A549 (cell line): ENCODE results near the gene HNMT. TPM values are rescaled to one million over a fixed set of nuclear protein-coding genes. Genes with fewer than 3 reads are reported as not detected.

ENCODE experiments used
- ATAC-seq, 2 experiments: fragments of 200-7000 bp in 1 of 2; fragments of >200 bp in 1 of 2; cut with Nextera tagmentation in 1 of 2; cut with Tn5 transposase in 1 of 2; 3 replicates each; pipeline versions ENCODE4 v1.8.0 to v1.9.1; 2018 to 2020; ENCODE audit warnings: mild to moderate bottlenecking in 1 of 2, moderate library complexity in 1 of 2
- CTCF ChIA-PET: fragments of 300-600 bp; sonication (Branson Sonifier 250); formaldehyde crosslinking; extraction: SDS; loops from one replicate; lab custom pipeline; 2021; ENCODE audit warnings: antibody characterized with exemption, inconsistent platforms; lab: Yijun Ruan, JAX
- POLR2A ChIA-PET: fragments of 350-600 bp; formaldehyde crosslinking; extraction: SDS; loops from one replicate; lab custom pipeline; 2021; ENCODE audit warnings: antibody characterized with exemption, inconsistent platforms; lab: Yijun Ruan, JAX
- DNase-seq, 2 experiments: peaks; one replicate each; pipeline versions ENCODE4 v3.0.0 to v3.0.0-alpha.2; 2011 to 2016; ENCODE audit warnings: low read depth in 1 of 2, low spot score in 1 of 2
- FAIRE-seq: peaks from 2 replicates; lab custom pipeline; 2011; peaks lifted over from hg19 to GRCh38; lab: Jason Lieb, UNC
- H3K27ac ChIP-seq, 2 experiments: fragments of >200 bp; sonication (Bioruptor Twin); formaldehyde crosslinking; 3 replicates each; pipeline ENCODE4 v1.5.1; 2016 to 2017
- H3K4me1 ChIP-seq: fragments of >200 bp; sonication (Bioruptor Twin); formaldehyde crosslinking; 3 replicates; pipeline ENCODE4 v1.6.1; 2016
- H3K4me2 ChIP-seq: fragments of >200 bp; sonication (Bioruptor Twin); formaldehyde crosslinking; 3 replicates; pipeline ENCODE4 v1.6.1; 2016
- H3K4me3 ChIP-seq: fragments of >200 bp; sonication (Bioruptor Twin); formaldehyde crosslinking; 3 replicates; pipeline ENCODE4 v1.5.1; 2016
- H3K9me3 ChIP-seq: fragments of >200 bp; sonication (Bioruptor Twin); formaldehyde crosslinking; 3 replicates; pipeline ENCODE4 v1.6.1; 2016
- BCL3 ChIP-seq: fragments of >200 bp; sonication (Bioruptor Twin); formaldehyde crosslinking; IDR thresholded peaks from 3 replicates; pipeline ENCODE4 v1.6.1; 2016
- CEBPB ChIP-seq, 2 experiments: fragments of >200 bp in 1 of 2; sonication (Bioruptor Twin) in 1 of 2; formaldehyde crosslinking in 1 of 2; IDR thresholded peaks; 2 replicates each; pipeline ENCODE4 v1.6.1; 2012 to 2016
- CHD4 ChIP-seq: fragments of 200-600 bp; sonication (generic); IDR thresholded peaks from 2 replicates; pipeline ENCODE4 v1.6.1; 2016; ENCODE audit warnings: antibody characterized with exemption, mild to moderate bottlenecking, borderline replicate concordance
- CTCF ChIP-seq: fragments of >200 bp; sonication (Bioruptor Twin); formaldehyde crosslinking; IDR thresholded peaks from 3 replicates; pipeline ENCODE4 v1.5.1; 2016
- EHMT2 ChIP-seq: fragments of 200-600 bp; sonication (generic); IDR thresholded peaks from 2 replicates; pipeline ENCODE4 v1.6.1; 2016; ENCODE audit warnings: antibody characterized with exemption, low read depth, mild to moderate bottlenecking, moderate library complexity
- EP300 ChIP-seq, 2 experiments: fragments of >200 bp; sonication (Bioruptor Twin); formaldehyde crosslinking; IDR thresholded peaks; 2 replicates in 1 of 2; 3 replicates in 1 of 2; pipeline ENCODE4 v1.6.1; 2016 to 2017
- ESRRA ChIP-seq: fragments of 150-350 bp; IDR thresholded peaks from 2 replicates; pipeline ENCODE4 v1.6.1; 2014; ENCODE audit warnings: mild to moderate bottlenecking, low read length, borderline replicate concordance
- FOSB ChIP-seq: fragments of 250-450 bp; sonication (Bioruptor Pico); IDR thresholded peaks from 2 replicates; pipeline ENCODE4 v1.5.0; 2020; ENCODE audit warnings: mild to moderate bottlenecking, moderate library complexity
- GATA3 ChIP-seq: IDR thresholded peaks from 2 replicates; pipeline ENCODE4 v1.6.1; 2012; ENCODE audit warnings: borderline replicate concordance
- HDAC2 ChIP-seq: fragments of 200-600 bp; sonication (generic); IDR thresholded peaks from 2 replicates; pipeline ENCODE4 v1.6.1; 2016
- HOXB13 ChIP-seq: fragments of 250-450 bp; sonication (Bioruptor Pico); IDR thresholded peaks from 2 replicates; pipeline ENCODE4 v1.5.0; 2020; ENCODE audit warnings: low read depth, mild to moderate bottlenecking, moderate library complexity
- HOXB5 ChIP-seq: fragments of 250-450 bp; sonication (Bioruptor Pico); IDR thresholded peaks from 2 replicates; pipeline ENCODE4 v1.5.0; 2020; ENCODE audit warnings: mild to moderate bottlenecking, moderate library complexity
- KDM1A ChIP-seq: fragments of 200-600 bp; sonication (generic); IDR thresholded peaks from 2 replicates; pipeline ENCODE4 v1.6.1; 2016; ENCODE audit warnings: low read depth, mild to moderate bottlenecking
- NR3C1 ChIP-seq: fragments of >200 bp; sonication (Bioruptor Twin); formaldehyde crosslinking; IDR thresholded peaks from 3 replicates; pipeline ENCODE4 v1.6.1; 2017
- PBX3 ChIP-seq: IDR thresholded peaks from 2 replicates; pipeline ENCODE4 v1.6.1; 2012
- PHF8 ChIP-seq: fragments of 200-600 bp; sonication (generic); IDR thresholded peaks from 2 replicates; pipeline ENCODE4 v1.6.1; 2016; ENCODE audit warnings: low read depth, mild to moderate bottlenecking, antibody characterized with exemption, moderate library complexity, borderline replicate concordance
- POLR2A ChIP-seq: IDR thresholded peaks from 2 replicates; pipeline ENCODE4 v1.6.1; 2012; ENCODE audit warnings: mild to moderate bottlenecking, low read length
- POLR2AphosphoS2 ChIP-seq: conservative IDR thresholded peaks from 2 replicates; pipeline ENCODE4 v1.6.1; 2012; ENCODE audit warnings: low read length, improper control_type of control experiment, inconsistent platforms
- REST ChIP-seq: fragments of 200-600 bp; sonication (generic); IDR thresholded peaks from 2 replicates; pipeline ENCODE4 v1.6.1; 2016; ENCODE audit warnings: antibody characterized with exemption, mild to moderate bottlenecking, moderate library complexity
- SREBF2 ChIP-seq: fragments of 450-650 bp; IDR thresholded peaks from 2 replicates; pipeline ENCODE4 v1.6.1; 2014; ENCODE audit warnings: mild to moderate bottlenecking, moderate library complexity
- TP53 ChIP-seq: fragments of 250-450 bp; sonication (Bioruptor Pico); IDR thresholded peaks from 2 replicates; pipeline ENCODE4 v1.5.0; 2021; ENCODE audit warnings: mild to moderate bottlenecking, moderate library complexity
- ZC3H11A ChIP-seq: fragments of 450-650 bp; IDR thresholded peaks from 2 replicates; pipeline ENCODE4 v1.6.1; 2014; ENCODE audit warnings: antibody characterized with exemption, mild to moderate bottlenecking
- ZFP36 ChIP-seq: fragments of 450-650 bp; IDR thresholded peaks from 2 replicates; pipeline ENCODE4 v1.6.1; 2014; ENCODE audit warnings: borderline replicate concordance; ENCODE audit not compliant: partially characterized antibody
- ZSCAN20 ChIP-seq: fragments of 250-450 bp; sonication (Bioruptor Pico); IDR thresholded peaks from 2 replicates; pipeline ENCODE4 v1.8.0; 2022; ENCODE audit warnings: mild to moderate bottlenecking, moderate library complexity
- WGBS: methylation state at CpG from one replicate; pipeline ENCODE4 v1.1.6; 2017; ENCODE audit errors: missing lambda C conversion rate; 5-methylcytosine and 5-hydroxymethylcytosine counted together
- polyA plus RNA-seq, 4 experiments: library from polyadenylated mRNA; depleted of rRNA in 3 of 4; stranded (reverse); fragments of >200 nt; fragmentation: RNase III in 1 of 4; extraction: RNeasy Plus Mini Kit Qiagen cat#74134 plus additional on column Dnase treatment in 1 of 4; gene quantifications; 2 replicates in 3 of 4; 3 replicates in 1 of 4; pipeline ENCODE4 v1.2.3, GENCODE V29; 2011 to 2017
- TF ChIP-seq, protein P1 (sequence below): fragments of 450-650 bp; IDR thresholded peaks from 2 replicates; pipeline ENCODE4 v1.6.1; 2014; ENCODE audit warnings: antibody characterized with exemption

Gene HNMT
- polyA plus RNA-seq, 2 of the 4 experiments (the other 2 are of a cell fraction) = 1.5 to 5.5 TPM

DNA sequence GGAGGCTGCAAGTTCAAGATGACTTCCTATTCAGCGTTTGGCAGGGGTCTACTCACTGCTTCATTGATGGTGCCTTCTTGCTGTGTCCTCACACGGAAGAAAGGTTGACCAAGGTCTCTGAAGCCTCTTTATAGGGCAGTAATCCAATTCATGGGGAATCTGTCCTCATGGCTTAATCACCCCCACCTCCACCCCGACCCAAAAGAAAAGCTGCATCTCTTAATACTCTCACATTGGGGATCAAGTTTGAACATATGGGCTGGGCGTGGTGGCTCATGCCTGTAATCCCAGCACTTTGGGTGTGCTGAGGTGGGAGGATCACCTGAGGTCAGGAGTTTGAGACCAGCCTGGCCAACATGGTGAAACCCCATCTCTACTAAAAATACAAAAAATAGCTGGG, 36.4 kb upstream of the HNMT start:
- TF ChIP-seq CTCF (no peak), ZC3H11A (no peak), POLR2A (no peak), ESRRA (no peak), EHMT2 (no peak), ZSCAN20 (CRISPR knock-in tag) (no peak), EP300 (IDR thresholded peaks at IDR 0.05) (no peak), ZFP36 (no peak), TP53 (CRISPR knock-in tag) (no peak), SREBF2 (no peak), FOSB (no peak)
- Histone ChIP-seq H3K4me2 (no peak overlapping the region), H3K27ac (peak overlapping the region in 1 of 2 experiments; percentile 62; a peak in 2 of 6 replicates), H3K4me1 (peaks cover 22% of the 10 kb centered on the region), H3K9me3 (no peaks in the 10 kb centered on the region), H3K4me3 (no peak overlapping the region)
- ChIA-PET CTCF (interaction anchor here (1.1 to 2.2 kb wide), 3 partner anchors 8 to 41 kb away, joined by 3 to 6 read pairs (median 4); no protein-coding TSS in a partner anchor), POLR2A (no interaction called here)
- FAIRE-seq = no peak
- DNase-seq = no peak
- no peak for ATAC-seq
- 79% methylated on average over 4 of the region's 4 CpGs for WGBS

DNA sequence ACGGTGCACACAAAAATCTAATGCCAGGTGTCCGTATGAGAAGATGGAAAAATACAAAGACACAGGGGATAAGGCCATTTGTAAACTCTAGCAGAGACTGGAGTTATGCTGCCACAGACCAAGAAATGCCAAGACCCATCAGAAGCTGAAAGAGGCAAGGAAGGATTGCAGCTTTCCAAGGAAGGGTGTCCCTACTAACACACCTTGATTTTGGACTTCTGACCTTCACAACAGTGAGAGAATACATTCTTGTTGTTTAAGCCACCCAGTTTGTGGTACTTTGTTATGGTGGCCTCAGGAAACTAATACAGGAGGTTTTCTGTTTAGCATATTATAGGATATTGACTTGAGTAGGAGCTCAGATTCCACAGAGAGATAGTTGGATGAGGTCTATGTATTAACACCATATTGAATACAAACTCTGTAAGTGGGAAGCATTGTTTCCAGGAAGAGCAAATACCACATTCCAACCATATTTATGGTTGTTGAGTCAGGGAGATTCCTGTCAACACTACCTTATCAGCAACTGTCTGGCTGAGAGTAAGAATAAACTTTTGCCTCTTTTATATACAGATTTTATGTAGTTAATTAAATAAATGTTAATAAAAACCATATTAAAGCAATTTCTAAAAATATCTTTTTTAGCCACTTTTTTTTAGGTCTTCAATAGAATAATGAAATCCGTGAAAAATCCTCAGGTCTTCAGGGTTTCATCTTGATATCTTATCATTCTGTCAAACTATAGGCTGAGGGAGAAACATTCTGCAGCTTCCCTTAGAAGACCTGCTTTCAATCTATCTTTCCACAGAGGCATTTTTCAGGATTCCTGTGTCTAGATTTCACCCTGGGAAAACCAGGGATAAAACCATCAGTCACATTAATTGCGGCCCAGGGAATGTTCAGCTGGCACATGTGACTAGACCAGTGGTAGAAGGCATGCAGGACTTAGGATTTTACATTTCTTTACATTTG, 35.4 kb upstream of the HNMT start:
- POLR2A ChIA-PET = no interaction called here
- DNase-seq (peak in 1 of 2 experiments; percentile 43), FAIRE-seq (no peak), ATAC-seq (peak; percentile 50 to 79; a peak in 4 of 6 replicates)
- H3K4me2 ChIP-seq = peak overlapping the region; percentile 44
- peak overlapping the region; percentile 47 to 62; a peak in 4 of 6 replicates for H3K27ac ChIP-seq
- 59% methylated on average over 4 of the region's 4 CpGs for WGBS
- H3K4me1 ChIP-seq = peaks cover 22% of the 10 kb centered on the region
- H3K9me3 ChIP-seq = no peaks in the 10 kb centered on the region
- no peak overlapping the region for H3K4me3 ChIP-seq
- CTCF ChIA-PET = interaction anchor here (0.6 to 2.2 kb wide), 4 partner anchors 9 to 447 kb away, joined by 3 to 6 read pairs (median 4); no protein-coding TSS in a partner anchor
- TF ChIP-seq CTCF (no peak), POLR2AphosphoS2 (no peak), EHMT2 (no peak), PHF8 (no peak), NR3C1 (no peak), PBX3 (no peak), KDM1A (no peak), BCL3 (no peak), CEBPB (IDR thresholded peaks at IDR 0.05) (no peak), HDAC2 (no peak), GATA3 (peak; percentile 85), POLR2A (no peak), HOXB13 (CRISPR knock-in tag) (no peak), HOXB5 (CRISPR knock-in tag) (no peak), REST (no peak), CHD4 (no peak)
- TF ChIP-seq, protein P1, sequence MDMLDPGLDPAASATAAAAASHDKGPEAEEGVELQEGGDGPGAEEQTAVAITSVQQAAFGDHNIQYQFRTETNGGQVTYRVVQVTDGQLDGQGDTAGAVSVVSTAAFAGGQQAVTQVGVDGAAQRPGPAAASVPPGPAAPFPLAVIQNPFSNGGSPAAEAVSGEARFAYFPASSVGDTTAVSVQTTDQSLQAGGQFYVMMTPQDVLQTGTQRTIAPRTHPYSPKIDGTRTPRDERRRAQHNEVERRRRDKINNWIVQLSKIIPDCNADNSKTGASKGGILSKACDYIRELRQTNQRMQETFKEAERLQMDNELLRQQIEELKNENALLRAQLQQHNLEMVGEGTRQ = no peak
